DLD1 (cell line): ENCODE results near the gene LRRC47.
"Not testable (repeated sequence)": the region's sequence is repeated elsewhere in the genome, so short reads cannot be mapped to it uniquely, and the experiment has no call there.

Experiments
- in situ Hi-C: cut with HindIII; loops from 2 replicates; pipeline ENCODE4 v1.10.0; 2017; ENCODE audit warnings: low sequenced_read_pairs

LRRC47 gene

DNA sequence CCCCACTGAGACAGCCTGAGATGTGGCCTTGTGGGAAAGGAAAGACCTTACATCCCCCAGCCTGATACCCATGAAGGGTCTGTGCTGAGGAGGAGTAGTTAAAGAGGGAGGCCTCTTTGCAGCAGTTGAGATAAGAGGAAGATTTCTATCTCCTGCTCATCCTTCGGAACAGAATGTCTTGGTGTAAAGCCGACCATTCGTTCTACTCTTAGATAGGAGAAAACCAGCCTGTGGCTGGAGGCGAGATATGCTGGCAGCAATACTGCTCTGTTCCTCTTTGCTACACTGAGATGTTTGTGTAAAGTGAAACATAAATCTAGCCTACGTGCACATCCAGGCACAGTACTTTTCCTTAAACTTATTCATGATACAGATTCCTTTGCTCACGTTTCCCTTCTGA, 45.6 kb downstream of the LRRC47 start:
- in situ Hi-C loops = loop anchor here (25.0 kb wide), 1 partner anchor 113 kb away; the partner anchor contains the start of gene TPRG1L

DNA sequence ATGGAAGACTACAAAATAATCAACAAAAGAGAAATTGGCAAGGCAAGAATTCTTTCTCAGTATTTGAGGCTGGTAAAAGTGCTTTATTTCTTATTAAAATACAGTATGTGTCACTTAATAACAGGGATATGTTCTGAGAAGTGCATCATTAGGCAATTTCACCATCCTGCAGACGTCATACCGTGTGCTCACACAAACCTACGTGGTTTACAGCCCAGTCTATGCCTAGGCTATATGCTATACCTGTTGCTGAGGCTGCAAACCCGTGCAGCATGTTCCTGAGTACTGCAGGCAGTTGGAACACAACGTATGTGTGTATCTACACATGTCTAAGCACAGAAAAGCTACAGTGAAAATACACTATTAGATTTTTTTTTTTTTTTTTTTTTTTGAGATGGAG, 46.8 kb downstream of the LRRC47 start:
- in situ Hi-C loops = no loop called here

DNA sequence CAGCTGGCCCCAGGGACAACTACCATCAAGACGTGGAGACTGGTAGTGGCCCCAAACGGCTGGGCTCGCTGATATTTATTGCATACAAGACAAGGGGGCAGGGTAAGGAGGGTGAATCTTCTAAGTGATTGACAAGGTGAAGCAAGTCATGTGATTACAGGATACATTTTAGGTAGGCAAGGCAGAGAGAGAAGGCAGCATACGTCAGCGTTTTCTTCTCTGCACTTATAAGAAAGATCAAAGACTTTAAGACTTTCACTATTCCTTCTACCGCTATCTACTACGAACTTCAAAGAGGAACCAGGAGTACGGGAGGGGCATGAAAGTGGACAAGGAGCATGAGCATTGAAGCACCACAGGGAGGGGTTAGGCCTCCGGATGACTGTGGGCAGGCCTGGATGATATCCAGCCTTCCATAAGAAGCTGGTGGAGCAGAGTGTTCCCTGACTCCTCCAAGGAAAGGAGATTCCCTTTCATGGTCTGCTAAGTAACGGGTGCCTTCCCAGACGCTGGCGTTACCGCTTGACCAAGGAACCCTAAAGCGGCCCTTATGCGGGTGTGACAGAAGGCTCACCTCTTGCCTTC, 47.9 kb downstream of the LRRC47 start:
- in situ Hi-C loops = not testable (repeated sequence)

DNA sequence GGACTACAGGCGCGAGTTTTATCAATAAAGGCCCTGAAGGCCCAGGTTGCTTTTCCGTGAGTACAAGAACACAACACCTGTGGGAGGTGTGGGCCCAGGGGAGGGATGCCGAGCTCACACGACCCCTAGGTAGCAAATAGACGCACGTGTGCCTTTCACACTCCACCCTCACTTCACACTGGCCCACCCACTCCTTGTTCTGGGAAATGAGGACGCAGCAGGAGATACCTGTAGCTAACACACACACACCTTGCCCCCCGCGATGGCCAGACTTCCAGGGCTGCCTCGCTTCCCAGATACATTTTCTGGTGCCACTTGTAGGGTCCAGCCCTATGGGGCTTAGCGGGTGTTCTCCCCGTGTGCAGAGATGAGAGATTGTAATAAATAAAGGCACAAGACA, 48.4 kb downstream of the LRRC47 start:
- in situ Hi-C loops = no loop called here

DNA sequence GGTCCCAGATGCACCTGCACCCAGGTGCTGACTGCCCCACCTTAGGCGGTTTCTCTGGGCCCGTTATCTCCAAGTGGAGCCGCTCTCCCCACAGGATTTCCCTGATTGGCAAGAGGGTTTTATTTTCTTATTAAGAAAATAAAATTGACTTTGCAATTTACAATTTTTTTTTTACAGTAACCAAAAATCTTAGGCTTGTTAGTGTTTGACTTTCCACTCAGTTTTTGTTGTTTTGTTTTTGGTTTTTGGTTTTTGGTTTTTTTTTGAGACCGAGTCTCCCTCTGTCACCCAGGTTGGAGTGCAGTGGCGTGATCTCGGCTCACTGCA, 48.8 kb downstream of the LRRC47 start:
- in situ Hi-C loops = no loop called here

DNA sequence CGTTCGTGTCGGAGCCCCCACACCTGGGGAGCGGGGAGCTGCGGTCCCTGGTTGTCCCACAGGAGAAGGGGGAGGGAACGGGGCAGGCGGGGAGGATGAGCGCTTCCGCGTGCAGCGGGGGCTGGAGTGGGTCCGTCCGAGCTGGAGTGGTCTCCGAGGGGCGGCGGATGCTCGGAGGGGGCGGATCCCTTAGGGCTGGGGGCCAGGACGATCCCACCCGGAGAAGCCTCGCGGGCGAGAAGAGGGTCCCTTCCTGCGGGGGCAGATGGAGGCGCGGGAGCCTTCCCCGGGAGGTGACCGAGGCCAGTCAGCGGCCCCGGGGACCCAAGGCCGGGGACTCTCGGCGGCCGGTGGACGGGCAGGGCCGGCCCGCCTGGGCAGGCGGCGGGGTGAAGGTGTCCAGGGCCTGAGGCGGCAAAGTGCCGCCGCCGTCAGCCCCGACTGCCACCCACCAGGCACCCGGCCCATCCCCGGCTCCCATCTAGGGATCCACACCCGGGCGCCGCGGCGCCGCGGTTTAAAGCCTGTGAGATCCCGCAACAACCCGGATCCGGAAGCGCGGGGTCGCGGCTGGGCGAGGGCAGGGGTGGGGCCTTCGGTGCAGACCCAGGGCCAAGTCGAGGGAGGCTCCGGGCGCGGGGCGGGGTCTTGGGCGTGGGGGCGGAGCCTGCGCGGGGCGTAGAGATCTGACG, 49.3 kb downstream of the LRRC47 start:
- in situ Hi-C loops = no loop called here

DNA sequence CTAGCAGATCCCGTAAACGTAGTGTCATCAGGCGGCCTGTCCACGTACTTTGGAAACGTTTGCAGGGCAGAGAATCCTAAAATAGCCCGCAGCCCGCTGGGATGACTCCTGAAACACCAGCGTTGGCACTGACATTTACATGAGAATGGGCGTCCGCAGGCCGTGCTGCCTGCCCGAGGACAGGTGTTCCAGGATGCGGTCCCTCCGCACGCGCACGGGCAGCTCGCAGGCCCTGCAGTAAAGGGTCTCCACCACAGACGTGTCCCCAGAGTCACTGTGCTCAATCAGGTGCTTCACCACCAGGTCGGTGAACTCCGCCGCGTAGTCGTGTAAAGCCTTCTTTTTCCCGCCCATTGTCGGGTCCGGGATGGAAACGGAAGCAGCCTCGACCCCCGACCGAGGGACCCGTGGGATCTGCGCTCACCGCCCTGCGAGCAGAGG, 49.9 kb downstream of the LRRC47 start:
- in situ Hi-C loops = no loop called here

DNA sequence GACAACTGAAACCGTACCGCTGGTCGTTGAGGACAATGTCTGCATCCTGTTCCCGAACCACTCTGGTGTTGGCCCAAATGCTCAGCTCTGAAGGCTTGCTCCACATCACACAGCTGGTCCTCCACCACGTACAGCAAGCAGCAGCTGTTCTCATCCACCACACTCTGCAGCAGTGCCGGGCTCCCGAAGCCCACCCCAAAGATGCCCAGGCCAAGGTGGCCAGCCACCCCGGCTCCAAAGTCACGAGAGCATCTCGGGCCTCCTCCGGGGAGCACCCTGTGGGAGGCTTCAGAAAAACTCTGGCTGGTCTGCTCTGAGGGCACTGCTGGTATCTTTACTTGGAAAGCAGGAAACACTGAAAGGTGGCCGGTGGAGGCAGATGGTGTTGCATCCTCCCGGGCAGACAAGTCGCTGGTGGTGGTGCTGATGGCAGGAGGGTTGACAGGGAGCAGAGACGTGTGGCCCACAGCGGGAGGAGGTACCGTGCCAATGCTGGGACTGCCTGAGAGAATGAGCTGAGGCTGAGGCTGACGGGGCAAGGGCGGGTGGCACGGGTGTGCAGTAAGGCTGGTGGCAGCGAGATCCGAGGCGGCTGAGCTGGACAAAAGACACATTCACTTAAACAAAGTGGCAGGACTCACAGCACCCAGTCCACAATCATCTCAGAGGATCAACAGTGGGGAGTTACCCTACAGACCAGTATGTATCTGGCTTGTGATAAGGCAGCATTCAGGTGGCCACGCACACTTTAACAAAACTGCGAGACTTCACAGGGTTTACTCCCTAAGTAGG, 50.5 kb downstream of the LRRC47 start:
- in situ Hi-C loops = no loop called here

DNA sequence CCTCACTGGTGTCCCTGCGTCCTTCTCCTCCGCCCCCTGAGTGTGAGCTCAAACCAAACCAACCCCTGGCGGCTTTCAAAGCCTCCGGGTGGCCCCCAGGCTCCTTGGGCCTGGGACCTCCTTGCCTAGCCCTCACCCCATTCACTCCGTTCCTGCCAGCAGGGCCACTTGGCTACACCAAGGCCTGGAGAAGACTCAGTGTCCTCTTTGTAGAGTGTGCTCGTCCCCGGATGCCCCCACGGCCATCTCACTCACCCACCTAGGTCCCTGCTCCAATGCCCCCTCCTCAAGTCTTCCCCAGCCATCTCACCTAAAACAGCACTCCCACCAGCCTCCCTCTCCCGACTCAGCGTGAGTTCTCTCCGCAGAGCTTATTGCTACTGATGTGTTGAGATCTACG, 51.2 kb downstream of the LRRC47 start:
- in situ Hi-C loops = no loop called here

DNA sequence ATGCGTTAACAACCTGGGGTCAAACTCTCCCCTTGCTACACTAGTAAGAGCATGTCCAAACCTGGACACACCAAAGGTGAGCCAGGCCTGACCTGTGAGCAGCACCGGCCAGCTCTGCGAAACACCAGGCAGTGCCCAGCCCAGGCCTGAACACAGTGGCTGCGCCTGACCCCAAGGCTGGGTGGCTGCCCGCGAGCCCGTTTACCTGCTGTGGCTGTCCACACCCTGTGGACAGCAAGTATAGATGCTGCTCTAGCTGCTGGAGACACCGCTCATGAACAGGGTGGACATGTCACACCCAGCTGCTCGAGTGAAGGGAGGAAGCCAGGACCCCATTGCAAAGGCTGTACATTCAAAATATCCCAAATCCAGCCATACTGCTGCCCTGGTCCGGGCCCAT, 51.7 kb downstream of the LRRC47 start:
- in situ Hi-C loops = no loop called here

DNA sequence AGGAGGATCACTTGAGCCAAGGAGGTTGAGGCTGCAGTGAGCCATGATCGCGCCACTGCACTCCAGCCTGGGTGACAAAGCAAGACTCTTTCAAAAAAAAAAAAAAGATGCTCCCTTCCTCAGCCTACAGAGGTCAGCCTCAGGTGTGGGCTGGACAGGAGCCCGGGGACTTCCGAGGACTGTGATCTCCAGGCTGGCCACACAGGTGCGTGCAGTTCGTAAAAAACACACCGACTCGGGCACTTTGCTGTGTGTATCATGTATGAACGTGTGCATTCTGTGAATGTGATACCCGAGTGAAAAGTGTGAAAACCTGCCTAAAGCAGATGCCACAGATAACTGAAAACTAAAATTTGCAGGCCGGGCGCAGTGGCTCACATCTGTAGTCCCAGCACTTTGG, 52.5 kb downstream of the LRRC47 start:
- in situ Hi-C loops = no loop called here

DNA sequence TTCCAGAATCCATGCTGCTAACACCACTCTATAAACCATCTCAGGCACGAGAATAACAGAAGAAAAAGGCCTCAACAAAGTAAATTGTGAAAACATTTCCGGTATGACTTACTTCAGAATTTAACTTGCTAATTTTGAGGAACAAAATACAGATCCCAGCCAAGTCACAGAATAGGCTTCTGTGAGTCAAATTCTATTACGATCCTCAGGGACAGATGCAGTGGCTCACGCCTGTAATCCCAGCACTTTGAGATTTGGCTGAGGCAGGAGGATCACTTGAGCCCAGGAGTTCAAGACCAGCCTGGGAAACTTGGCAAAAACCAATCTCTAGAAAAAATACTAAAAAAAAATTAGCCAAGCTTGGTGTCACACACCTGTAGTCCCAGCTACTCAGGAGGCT, 52.9 kb downstream of the LRRC47 start:
- in situ Hi-C loops = no loop called here

DNA sequence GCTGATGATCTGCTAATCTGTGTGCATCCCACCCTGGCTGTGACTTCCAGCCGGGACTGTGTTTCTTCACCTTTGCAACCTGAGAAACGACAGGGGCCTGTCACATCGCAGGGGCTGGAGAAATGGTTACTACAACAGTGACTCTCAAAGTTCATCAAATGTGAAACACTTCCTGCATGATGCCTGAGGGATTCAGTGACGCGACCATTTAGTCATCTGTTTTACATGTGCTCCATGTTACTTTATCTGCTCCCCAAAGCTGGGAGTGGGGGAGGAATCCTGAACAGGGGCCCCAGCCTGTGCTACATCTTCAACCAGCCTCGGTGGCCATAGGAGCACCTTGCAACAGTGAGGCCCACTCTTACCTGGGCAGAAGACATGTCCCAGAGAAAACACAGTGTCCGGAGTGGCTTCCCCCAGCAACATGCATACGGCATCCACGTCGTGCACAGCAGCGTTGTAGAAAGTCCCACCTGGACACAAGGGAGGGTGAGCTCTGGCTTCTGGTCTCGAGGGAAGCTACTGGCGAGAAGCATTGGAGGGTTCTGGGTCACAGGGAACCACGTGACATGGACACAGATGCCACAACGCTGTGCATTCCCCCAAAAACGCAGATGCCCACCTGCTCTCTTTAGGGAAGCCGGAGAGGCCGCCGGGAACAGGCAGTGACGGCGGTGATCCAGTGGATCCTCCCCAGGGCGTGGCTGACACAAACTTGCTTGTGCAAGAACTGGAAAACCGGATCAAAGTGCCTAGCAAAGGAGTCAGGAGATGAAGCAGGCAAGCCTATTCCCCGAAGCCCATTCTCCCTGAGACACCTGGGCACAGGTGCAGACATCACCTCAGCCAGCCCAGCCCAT, 53.6 kb downstream of the LRRC47 start:
- in situ Hi-C loops = no loop called here

DNA sequence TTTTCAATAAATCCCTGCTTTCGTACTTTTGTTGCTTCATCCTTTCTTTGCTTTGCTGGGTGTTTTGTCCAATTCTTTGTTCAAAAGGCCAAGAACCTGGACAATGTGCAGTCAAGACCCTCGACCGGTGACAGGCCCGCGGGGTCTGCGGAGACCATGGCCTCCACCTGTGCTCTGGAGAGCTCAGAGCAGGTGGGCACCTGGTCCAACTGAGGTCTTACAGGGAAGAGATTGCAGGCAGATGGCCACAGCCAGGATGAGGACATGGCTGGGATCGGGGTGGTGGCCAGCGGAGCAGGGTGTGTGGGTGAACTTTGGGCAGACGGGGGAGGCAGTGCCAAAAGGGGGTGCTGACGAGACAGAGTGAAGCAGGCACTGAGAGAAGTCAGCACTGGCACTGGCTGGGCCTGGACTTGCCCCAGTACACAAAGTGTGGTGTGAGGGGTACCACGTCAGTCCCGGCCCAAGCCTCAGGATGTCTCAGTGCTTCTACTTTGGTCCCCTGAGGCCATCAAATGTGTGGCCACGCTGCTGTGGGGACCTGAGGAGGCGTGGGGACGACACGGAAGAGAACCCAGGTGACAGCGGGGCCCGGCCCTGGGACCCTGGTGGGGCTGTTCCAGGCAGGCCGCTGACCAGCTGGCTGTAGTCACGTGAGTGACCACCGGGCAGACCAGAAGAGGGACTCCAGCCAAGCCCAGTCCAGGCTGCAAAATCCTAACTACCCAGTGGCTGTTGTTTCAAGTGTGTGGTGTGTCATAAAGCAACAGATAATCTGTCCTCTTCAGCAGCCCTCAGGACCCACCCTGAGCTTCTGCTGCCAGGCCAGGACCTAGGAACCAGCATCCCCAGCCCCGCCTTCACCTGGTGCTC, 54.5 kb downstream of the LRRC47 start:
- in situ Hi-C loops = no loop called here

DNA sequence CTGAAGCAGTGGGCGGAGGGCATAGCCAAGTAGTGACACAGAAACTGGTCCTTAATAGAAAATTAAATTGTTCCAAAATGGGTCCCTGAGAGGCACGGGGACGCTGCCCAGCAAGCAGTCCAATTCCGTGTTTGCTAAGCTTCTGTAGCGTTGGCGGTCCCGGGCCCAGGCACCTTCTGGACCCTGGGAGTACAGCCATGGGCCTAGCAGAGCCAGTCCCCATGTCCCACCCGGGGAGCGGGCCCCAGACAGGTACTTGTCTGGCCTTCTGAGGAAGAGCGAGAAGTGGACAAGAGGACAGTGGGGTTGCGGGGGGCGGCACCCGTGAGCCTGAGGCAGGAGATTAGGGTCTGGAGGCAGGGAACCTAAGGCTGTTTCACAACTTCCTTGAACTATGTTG, 55.5 kb downstream of the LRRC47 start:
- in situ Hi-C loops = no loop called here

DNA sequence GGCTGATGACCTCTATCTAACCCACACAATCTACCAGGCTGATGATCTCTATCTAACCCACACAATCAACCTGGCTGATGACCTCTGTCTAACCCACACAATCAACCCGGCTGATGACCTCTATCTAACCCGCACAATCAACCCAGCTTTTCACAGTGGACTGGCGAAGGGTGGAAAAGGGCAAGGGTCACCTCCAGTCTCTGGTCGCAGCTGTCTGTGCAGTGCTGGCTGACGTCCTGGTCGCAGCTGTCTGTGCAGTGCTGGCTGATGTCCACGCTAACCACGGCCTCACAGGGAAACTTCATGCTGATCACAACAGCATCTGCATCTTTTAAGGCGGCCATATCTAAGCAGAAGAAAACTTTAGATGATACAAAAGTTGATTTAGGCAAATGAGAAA, 56.3 kb downstream of the LRRC47 start:
- in situ Hi-C loops = no loop called here

DNA sequence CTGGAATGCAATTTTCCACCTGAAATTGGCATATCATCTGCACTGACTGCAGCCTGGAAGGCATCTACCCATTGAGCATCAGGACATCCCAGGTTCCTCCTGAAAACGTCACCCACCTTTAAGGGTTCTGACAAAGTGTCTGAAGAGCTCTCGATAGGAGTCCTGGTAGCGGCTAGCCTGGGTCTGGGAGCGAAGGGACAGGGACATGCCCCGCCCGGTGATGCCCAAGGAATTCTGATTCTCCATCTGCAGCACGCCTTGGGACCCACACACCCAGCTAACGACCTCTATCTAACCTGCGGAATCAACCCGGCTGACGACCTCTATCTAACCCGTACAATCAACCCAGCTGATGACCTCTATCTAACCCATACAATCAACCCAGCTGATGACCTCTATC, 57.4 kb downstream of the LRRC47 start:
- in situ Hi-C loops = no loop called here

DNA sequence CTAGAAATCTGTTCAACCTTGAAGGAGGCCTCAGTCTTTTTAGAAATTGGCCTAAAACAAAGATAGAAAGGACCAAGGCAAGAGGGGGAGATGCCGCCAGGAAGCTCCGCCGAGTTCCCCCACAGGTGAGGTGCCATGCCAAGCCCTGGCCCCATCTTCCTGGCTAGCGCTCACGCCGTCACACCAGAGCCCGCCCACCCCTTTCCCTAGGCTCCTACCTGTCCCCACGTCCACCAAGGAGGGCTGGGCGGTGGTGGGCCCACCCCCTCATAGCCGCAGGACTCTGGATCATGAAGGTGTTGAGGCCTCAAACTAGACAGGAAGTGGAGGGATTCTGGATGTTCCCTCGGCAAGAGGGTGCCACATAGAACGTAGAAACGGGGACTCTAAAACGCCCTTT, 59.6 kb downstream of the LRRC47 start:
- in situ Hi-C loops = no loop called here

DNA sequence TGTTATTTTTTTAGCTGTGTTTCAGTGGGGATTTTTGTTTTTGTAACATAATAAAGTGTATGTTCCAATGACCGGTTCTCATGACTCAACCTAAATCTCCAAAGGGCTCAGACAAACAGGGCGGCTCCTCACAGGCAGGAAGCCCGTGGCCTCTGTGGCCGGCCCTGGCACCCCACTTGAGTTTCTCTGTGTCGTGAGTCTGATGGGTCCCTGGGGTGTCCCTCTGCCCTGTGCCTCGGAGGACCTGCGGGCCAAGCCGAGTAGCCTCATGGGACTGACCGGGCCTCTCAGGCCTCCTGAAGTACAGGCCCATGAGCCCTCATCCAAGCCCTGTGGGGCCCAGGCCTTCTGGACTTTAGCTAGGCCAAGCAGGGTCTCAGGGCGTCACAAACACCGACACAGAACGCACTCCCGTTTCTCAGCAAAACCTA, 60.2 kb downstream of the LRRC47 start:
- in situ Hi-C loops = no loop called here

DNA sequence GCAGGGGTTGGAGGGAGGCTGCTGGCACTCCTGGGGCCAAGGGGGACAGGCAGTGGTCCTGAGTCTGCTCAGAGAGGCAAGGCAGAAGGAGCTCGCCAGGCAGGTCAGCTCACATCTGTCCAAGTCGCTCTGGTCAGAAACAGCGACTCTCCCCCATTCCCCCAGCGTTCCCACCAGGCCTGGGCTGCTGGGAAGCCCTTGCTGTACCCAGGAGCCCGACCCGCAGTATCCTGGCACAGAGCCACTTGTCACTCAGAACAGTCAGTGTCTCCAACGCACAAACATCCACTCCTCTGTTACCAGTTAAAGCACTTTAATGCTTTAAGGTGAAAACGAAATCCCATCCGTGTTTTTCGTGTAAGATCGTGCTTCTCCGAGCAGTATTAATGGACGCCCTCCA, 60.6 kb downstream of the LRRC47 start:
- in situ Hi-C loops = no loop called here
